Endothelial cell of umbilical vein (primary cell): ENCODE data around the gene SULT2B1. TPM values are rescaled to one million over a fixed set of nuclear protein-coding genes. Genes with fewer than 3 reads are reported as not detected.
A peak's percentile ranks its signal among the peaks of the same experiment; 100 is the strongest.

ENCODE experiments used
- BruUV-seq: library from RNA; stranded (reverse); fragments of 400-500 nt; replicated peaks from 2 replicates; lab custom pipeline; 2021; lab: Mats Ljungman, UMichigan
- CTCF ChIA-PET: fragments of 300-600, 350-600 bp; sonication (Branson Sonifier 250); formaldehyde crosslinking; loops from one replicate; lab custom pipeline; 2021; ENCODE audit warnings: antibody characterized with exemption, inconsistent platforms; lab: Charles Lee
- POLR2A ChIA-PET: fragments of 300-600, 350-600 bp; sonication (Branson Sonifier 250); formaldehyde crosslinking; loops from one replicate; lab custom pipeline; 2021; ENCODE audit warnings: antibody characterized with exemption, inconsistent platforms; lab: Charles Lee
- DNase-seq: peaks from one replicate; pipeline ENCODE4 v3.0.0-alpha.2; 2011; ENCODE audit warnings: low read depth, low spot score
- FAIRE-seq: peaks from 2 replicates; lab custom pipeline; 2011; peaks lifted over from hg19 to GRCh38; lab: Jason Lieb, UNC
- H2AFZ ChIP-seq: 2 replicates; pipeline ENCODE4 v1.6.0; 2012; ENCODE audit warnings: low read depth, low read length, control low read depth, inconsistent platforms
- H3K27ac ChIP-seq: 2 replicates; pipeline ENCODE4 v1.5.1; 2011; ENCODE audit warnings: low read depth, mild to moderate bottlenecking, control low read depth, low read length, moderate library complexity; ENCODE audit not compliant: insufficient read depth
- H3K27me3 ChIP-seq, 2 experiments: 2 replicates each; pipeline versions ENCODE4 v1.6.0 to v1.6.1; 2011; ENCODE audit warnings: low read length in 2 of 2, mixed read lengths in 1 of 2; ENCODE audit not compliant: control insufficient read depth in 2 of 2, insufficient read depth in 2 of 2
- H3K36me3 ChIP-seq, 2 experiments: 2 replicates in 1 of 2; 3 replicates in 1 of 2; pipeline ENCODE4 v1.5.1; 2011; ENCODE audit warnings: low read length in 2 of 2, mild to moderate bottlenecking in 1 of 2, moderate library complexity in 1 of 2; ENCODE audit not compliant: control insufficient read depth in 2 of 2, insufficient read depth in 2 of 2; ENCODE audit errors: extremely low read depth in 1 of 2
- H3K4me1 ChIP-seq: 3 replicates; pipeline ENCODE4 v1.5.1; 2011; ENCODE audit warnings: mild to moderate bottlenecking, low read length; ENCODE audit not compliant: control insufficient read depth, insufficient read depth; ENCODE audit errors: extremely low read depth
- H3K4me2 ChIP-seq: 2 replicates; pipeline ENCODE4 v1.6.1; 2011; ENCODE audit warnings: low read length, control low read depth, mixed read lengths; ENCODE audit not compliant: insufficient read depth
- H3K4me3 ChIP-seq, 3 experiments: fragments of 200-600 bp in 1 of 3; sonication (generic), shearing (Covaris generic) in 1 of 3; replicated peaks in 1 of 3; 2 replicates each; pipeline ENCODE4 v1.5.1; 2011 to 2016; ENCODE audit warnings: control low read depth in 3 of 3, low read length in 3 of 3, mild to moderate bottlenecking in 2 of 3, inconsistent platforms in 1 of 3, low read depth in 1 of 3, moderate library complexity in 1 of 3; ENCODE audit not compliant: insufficient read depth in 1 of 3
- H3K79me2 ChIP-seq: 2 replicates; pipeline ENCODE4 v1.6.0; 2012; ENCODE audit warnings: low read length, inconsistent platforms; ENCODE audit not compliant: control insufficient read depth, insufficient read depth
- H3K9ac ChIP-seq: replicated peaks from 2 replicates; pipeline ENCODE3; 2011; ENCODE audit warnings: low read length, control low read depth; ENCODE audit not compliant: insufficient read depth; ENCODE audit errors: extremely low read depth
- H3K9me1 ChIP-seq: replicated peaks from 3 replicates; pipeline ENCODE4 v1.6.0; 2011; ENCODE audit warnings: mild to moderate bottlenecking, low read length; ENCODE audit not compliant: control insufficient read depth, insufficient read depth; ENCODE audit errors: extremely low read depth
- H3K9me3 ChIP-seq: replicated peaks from 2 replicates; pipeline ENCODE4 v1.5.1; 2012; ENCODE audit warnings: low read length, inconsistent platforms; ENCODE audit not compliant: control insufficient read depth, insufficient read depth
- H4K20me1 ChIP-seq: replicated peaks from 2 replicates; pipeline ENCODE3; 2011; ENCODE audit warnings: mild to moderate bottlenecking, low read length; ENCODE audit not compliant: control insufficient read depth, insufficient read depth; ENCODE audit errors: extremely low read depth
- EZH2 ChIP-seq: IDR thresholded peaks from 2 replicates; pipeline ENCODE4 v1.6.1; 2012; ENCODE audit warnings: borderline replicate concordance, low read depth, mild to moderate bottlenecking, moderate library complexity, low read length, inconsistent platforms; ENCODE audit not compliant: severe bottlenecking
- FOS ChIP-seq: IDR thresholded peaks from 2 replicates; pipeline ENCODE4 v1.6.1; 2011; ENCODE audit warnings: mild to moderate bottlenecking, low read length, moderate library complexity, borderline replicate concordance; ENCODE audit not compliant: insufficient read depth
- GATA2 ChIP-seq: IDR thresholded peaks from 2 replicates; pipeline ENCODE4 v1.7.0; 2011; ENCODE audit warnings: low read depth, mild to moderate bottlenecking, moderate library complexity, mixed read lengths, low read length; ENCODE audit not compliant: insufficient read length, insufficient read depth
- JUN ChIP-seq: IDR thresholded peaks from 2 replicates; pipeline ENCODE4 v1.6.1; 2011; ENCODE audit warnings: borderline replicate concordance, low read depth; ENCODE audit not compliant: insufficient read length, insufficient read depth
- MAX ChIP-seq: IDR thresholded peaks from 2 replicates; pipeline ENCODE4 v1.6.1; 2011; ENCODE audit not compliant: insufficient read depth, insufficient read length
- MYC ChIP-seq: IDR thresholded peaks from one replicate; pipeline ENCODE4 v1.6.1; 2011; ENCODE audit warnings: mild to moderate bottlenecking, low read depth, low read length
- POLR2A ChIP-seq: IDR thresholded peaks from 2 replicates; pipeline ENCODE4 v1.6.1; 2012; ENCODE audit warnings: low read depth, mild to moderate bottlenecking, control low read depth, low read length
- POLR2AphosphoS5 ChIP-seq: IDR thresholded peaks from 2 replicates; pipeline ENCODE4 v1.6.1; 2012; ENCODE audit warnings: low read depth, mild to moderate bottlenecking, control low read depth, low read length, moderate library complexity; ENCODE audit not compliant: insufficient read depth
- dilution Hi-C: fragments of 300-500 bp; cut with MboI; formaldehyde crosslinking; loops from one replicate; pipeline ENCODE4 v1.15.0; 2019; ENCODE audit warnings: low sequenced_read_pairs; ENCODE audit not compliant: extremely low pct_ligation_motif_present
- intact Hi-C: fragments of 100-400 bp; cut with micrococcal nuclease; formaldehyde crosslinking; loops from one replicate; pipeline ENCODE4 v1.10.0; 2022
- polyA plus RNA-seq, 4 experiments: library from polyadenylated mRNA; depleted of rRNA in 3 of 4; stranded (reverse) in 3 of 4; unstranded in 1 of 4; fragments of >200 nt; gene quantifications; 2 replicates each; pipeline versions ENCODE4 v1.2.1 to v1.2.3, GENCODE V29; 2011 to 2012; ENCODE audit warnings: missing spikeins in 1 of 4
- total RNA-seq: library from RNA; stranded (reverse); gene quantifications from 2 replicates; pipeline ENCODE4 v1.2.3, GENCODE V29; 2021
- TF ChIP-seq, protein P1 (sequence below), 2 donors: IDR thresholded peaks; 1 replicate in 1 of 2; 2 replicates in 1 of 2; pipeline ENCODE4 v1.5.1; 2011; ENCODE audit warnings: low read length in 2 of 2, mild to moderate bottlenecking in 2 of 2, moderate library complexity in 2 of 2, control low read depth in 1 of 2, inconsistent platforms in 1 of 2, low read depth in 1 of 2; ENCODE audit not compliant: insufficient read depth in 1 of 2; ENCODE audit errors: extremely low read depth in 1 of 2

SULT2B1 gene
- total and polyA plus RNA-seq, 2 donors (not counting 3 experiments of a cell fraction or from before 2014, with no cell fraction given) = not detected

GRCh38 chr19:48637449-48637947, 85.5 kb downstream of the SULT2B1 start:
- no peaks in the 10 kb centered on the region for H3K79me2 ChIP-seq
- dilution Hi-C loops = no loop called here
- no TSS peak for BruUV-seq
- peak overlapping the region; percentile 45 for H3K9ac ChIP-seq
- H3K27ac ChIP-seq = no peak overlapping the region
- intact Hi-C loops = loop anchor here (1.0 to 10.0 kb wide), 3 partner anchors 18 to 357 kb away; partner anchors contain the start of genes GYS1, RPL18, RUVBL2 and SPHK2
- no peaks in the 10 kb centered on the region for H4K20me1 ChIP-seq
- H2AFZ ChIP-seq = peak overlapping the region; percentile 76
- TF ChIP-seq POLR2AphosphoS5 (peak; percentile 11), JUN (no peak), POLR2A (no peak), GATA2 (no peak), MAX (peak; percentile 76), EZH2 (peak; percentile 3), FOS (no peak), MYC (peak; percentile 73)
- TF ChIP-seq, protein P1, sequence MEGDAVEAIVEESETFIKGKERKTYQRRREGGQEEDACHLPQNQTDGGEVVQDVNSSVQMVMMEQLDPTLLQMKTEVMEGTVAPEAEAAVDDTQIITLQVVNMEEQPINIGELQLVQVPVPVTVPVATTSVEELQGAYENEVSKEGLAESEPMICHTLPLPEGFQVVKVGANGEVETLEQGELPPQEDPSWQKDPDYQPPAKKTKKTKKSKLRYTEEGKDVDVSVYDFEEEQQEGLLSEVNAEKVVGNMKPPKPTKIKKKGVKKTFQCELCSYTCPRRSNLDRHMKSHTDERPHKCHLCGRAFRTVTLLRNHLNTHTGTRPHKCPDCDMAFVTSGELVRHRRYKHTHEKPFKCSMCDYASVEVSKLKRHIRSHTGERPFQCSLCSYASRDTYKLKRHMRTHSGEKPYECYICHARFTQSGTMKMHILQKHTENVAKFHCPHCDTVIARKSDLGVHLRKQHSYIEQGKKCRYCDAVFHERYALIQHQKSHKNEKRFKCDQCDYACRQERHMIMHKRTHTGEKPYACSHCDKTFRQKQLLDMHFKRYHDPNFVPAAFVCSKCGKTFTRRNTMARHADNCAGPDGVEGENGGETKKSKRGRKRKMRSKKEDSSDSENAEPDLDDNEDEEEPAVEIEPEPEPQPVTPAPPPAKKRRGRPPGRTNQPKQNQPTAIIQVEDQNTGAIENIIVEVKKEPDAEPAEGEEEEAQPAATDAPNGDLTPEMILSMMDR (IDR thresholded peaks at IDR 0.05; ENCODE audit: extremely low read depth in 1 of 2, insufficient read depth in 1 of 2, low read depth in 1 of 2, low read length in 2 of 2) = no peak
- H3K9me3 ChIP-seq = no peaks in the 10 kb centered on the region
- peaks cover 3 to 13% of the 10 kb centered on the region in 2 experiments for H3K27me3 ChIP-seq
- peak overlapping the region in 2 of 3 experiments; percentile 30 to 34 for H3K4me3 ChIP-seq
- ChIA-PET POLR2A (no interaction called here), CTCF (no interaction called here)
- peak overlapping the region; percentile 49 for H3K4me2 ChIP-seq
- peaks cover 26% of the 10 kb centered on the region for H3K4me1 ChIP-seq
- FAIRE-seq = peak; percentile 93
- DNase-seq = peak; percentile 98
- no peaks in the 10 kb centered on the region for H3K9me1 ChIP-seq
- H3K36me3 ChIP-seq = no peaks in the 10 kb centered on the region
